Measurements from ENCODE around the gene GAS2L3. TPM values are rescaled to one million over a fixed set of nuclear protein-coding genes. Genes with fewer than 3 reads are reported as not detected.
A peak's percentile ranks its signal among the peaks of the same experiment; 100 is the strongest.
"Not testable (repeated sequence)": the region's sequence is repeated elsewhere in the genome, so short reads cannot be mapped to it uniquely, and the experiment has no call there.

The GAS2L3 gene
- total and polyA plus RNA-seq, 8 donors = 1.0 to 29.7 (median 1.8) TPM; not detected in 1

DNA sequence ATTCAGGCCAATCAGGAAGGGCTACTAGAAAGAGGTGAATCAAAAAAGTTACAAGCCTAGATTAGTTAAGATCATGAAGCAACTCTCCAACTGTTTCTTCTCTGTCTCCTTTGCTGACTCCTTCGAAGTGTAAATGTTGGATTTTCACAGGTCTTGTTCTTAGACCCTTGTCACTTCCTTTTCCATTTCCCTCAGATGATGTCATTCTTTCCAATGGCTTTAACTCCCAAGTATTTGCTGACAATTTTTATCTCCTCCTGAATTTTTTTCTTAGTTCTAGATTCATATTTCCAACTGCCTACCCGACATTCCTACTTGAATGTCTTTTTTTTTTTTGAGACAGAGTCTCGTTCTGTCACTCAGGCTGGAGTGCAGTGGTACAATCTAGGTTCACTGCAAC lies 10.8 kb downstream of the GAS2L3 start:
- H3K27ac ChIP-seq = no peak overlapping the region
- no peak overlapping the region for H3K4me3 ChIP-seq
- no peaks in the 10 kb centered on the region for H3K4me1 ChIP-seq
- WGBS, 5 donors = 74 to 83% (median 79%) methylated on average over 3 of the region's 3 CpGs
- peaks cover 10 to 42% (median 28%) of the 10 kb centered on the region in 4 donors for H3K9me3 ChIP-seq
- TF ChIP-seq POLR2A (IDR thresholded peaks at IDR 0.05) (no peak), POLR2AphosphoS5 (IDR thresholded peaks at IDR 0.05) (no peak), EP300 (IDR thresholded peaks at IDR 0.05) (no peak)
- TF ChIP-seq, protein P1, sequence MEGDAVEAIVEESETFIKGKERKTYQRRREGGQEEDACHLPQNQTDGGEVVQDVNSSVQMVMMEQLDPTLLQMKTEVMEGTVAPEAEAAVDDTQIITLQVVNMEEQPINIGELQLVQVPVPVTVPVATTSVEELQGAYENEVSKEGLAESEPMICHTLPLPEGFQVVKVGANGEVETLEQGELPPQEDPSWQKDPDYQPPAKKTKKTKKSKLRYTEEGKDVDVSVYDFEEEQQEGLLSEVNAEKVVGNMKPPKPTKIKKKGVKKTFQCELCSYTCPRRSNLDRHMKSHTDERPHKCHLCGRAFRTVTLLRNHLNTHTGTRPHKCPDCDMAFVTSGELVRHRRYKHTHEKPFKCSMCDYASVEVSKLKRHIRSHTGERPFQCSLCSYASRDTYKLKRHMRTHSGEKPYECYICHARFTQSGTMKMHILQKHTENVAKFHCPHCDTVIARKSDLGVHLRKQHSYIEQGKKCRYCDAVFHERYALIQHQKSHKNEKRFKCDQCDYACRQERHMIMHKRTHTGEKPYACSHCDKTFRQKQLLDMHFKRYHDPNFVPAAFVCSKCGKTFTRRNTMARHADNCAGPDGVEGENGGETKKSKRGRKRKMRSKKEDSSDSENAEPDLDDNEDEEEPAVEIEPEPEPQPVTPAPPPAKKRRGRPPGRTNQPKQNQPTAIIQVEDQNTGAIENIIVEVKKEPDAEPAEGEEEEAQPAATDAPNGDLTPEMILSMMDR (IDR thresholded peaks at IDR 0.05) = no peak
- intact Hi-C loops (cut with DNase I; ENCODE audit: low total_unique reads) = no loop called here
- DNase-seq = no peak
- H3K27me3 ChIP-seq = no peaks in the 10 kb centered on the region
- no peaks in the 10 kb centered on the region for H3K36me3 ChIP-seq

DNA sequence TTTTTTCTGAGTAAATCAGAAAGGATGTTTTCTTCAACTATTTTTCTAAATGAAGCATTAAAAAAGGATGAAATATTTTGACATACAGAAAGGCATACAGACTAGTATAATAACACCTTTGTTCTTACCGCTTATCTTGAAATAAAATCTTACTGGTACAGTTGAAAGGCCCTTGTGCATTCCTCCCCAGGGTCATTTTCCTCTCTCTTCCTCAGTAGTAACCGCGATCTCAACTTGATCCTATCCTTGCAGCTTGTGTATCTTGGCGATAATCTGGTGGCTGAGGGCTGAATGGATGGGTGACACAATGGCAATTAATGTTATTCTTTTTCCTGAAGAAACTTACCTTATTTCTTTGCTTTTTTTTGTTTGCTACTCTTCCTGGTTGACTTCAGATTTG lies 18.5 kb downstream of the GAS2L3 start:
- H3K4me1 ChIP-seq = peaks cover 0 to 4% (median 0%) of the 10 kb centered on the region in 4 donors

DNA sequence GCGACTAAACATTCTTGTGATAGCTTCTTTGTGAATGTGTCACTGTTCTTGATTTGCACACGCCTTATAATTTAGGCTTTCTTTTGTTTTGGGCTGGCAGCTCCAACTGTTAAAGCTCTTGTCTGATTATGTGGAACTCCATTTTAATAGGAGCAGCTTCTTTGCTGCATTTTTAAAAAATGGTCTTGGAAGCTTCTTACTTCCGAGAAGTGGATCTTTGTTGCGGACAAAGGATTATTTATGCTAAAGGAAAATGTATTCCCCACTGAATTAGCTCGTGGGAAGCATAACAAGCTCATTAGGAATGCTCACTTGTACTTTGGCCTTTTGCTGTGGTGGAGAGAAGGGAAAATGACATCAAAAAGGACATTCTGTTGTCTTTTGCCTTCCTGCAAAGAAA lies 20.0 kb downstream of the GAS2L3 start:
- Histone ChIP-seq H3K36me3 (no peaks in the 10 kb centered on the region), H3K27me3 (no peaks in the 10 kb centered on the region), H3K4me3 (no peak overlapping the region), H3K9me3 (peaks cover 3 to 8% (median 6%) of the 10 kb centered on the region in 4 donors), H3K27ac (no peak overlapping the region), H3K4me1 (peaks cover 0 to 4% (median 0%) of the 10 kb centered on the region in 4 donors)
- peak in 1 of 2 donors; percentile 24 for DNase-seq
- intact Hi-C loops (cut with DNase I; ENCODE audit: low total_unique reads) = no loop called here
- TF ChIP-seq POLR2A (IDR thresholded peaks at IDR 0.05) (no peak), POLR2AphosphoS5 (IDR thresholded peaks at IDR 0.05) (no peak), EP300 (IDR thresholded peaks at IDR 0.05) (no peak)
- TF ChIP-seq, protein P1 (IDR thresholded peaks at IDR 0.05) = no peak
- 43 to 61% (median 53%) methylated on average over 5 of the region's 5 CpGs for WGBS, 5 donors

More for the DNA sequence above, 18.5 kb downstream of the GAS2L3 start:
- WGBS, 5 donors = 91 to 96% (median 95%) methylated on average over 4 of the region's 4 CpGs
- Histone ChIP-seq H3K4me3 (no peak overlapping the region), H3K9me3 (peaks cover 6 to 23% (median 19%) of the 10 kb centered on the region in 4 donors), H3K36me3 (no peaks in the 10 kb centered on the region), H3K27me3 (no peaks in the 10 kb centered on the region), H3K27ac (no peak overlapping the region)
- no peak for DNase-seq
- intact Hi-C loops (cut with DNase I; ENCODE audit: low total_unique reads) = no loop called here
- no peak for TF ChIP-seq POLR2AphosphoS5 (IDR thresholded peaks at IDR 0.05)
- TF ChIP-seq EP300 (IDR thresholded peaks at IDR 0.05) = no peak
- TF ChIP-seq POLR2A (IDR thresholded peaks at IDR 0.05) = no peak
- TF ChIP-seq, protein P1 (IDR thresholded peaks at IDR 0.05) = no peak

DNA sequence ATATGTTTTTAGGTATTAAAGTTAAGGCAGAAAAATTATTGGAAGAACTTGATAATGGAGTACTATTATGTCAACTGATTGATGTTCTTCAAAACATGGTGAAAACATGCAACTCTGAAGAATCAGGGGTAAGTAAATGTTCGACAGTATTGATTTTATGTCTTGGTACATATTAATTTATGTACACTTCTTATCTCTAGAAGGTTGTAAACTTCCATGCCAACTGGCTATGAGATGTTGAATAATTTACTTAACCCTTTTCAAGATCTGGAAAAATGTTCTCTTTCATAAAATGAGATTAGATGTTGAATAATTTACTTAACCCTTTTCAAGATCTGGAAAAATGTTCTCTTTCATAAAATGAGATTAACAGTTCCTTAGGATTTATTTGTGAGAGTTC lies 28.1 kb downstream of the GAS2L3 start:
- H3K4me3 ChIP-seq = no peak overlapping the region
- H3K36me3 ChIP-seq = no peaks in the 10 kb centered on the region
- no peak overlapping the region for H3K27ac ChIP-seq
- no peaks in the 10 kb centered on the region for H3K27me3 ChIP-seq
- H3K4me1 ChIP-seq = no peaks in the 10 kb centered on the region
- peaks cover 0 to 8% (median 0%) of the 10 kb centered on the region in 4 donors for H3K9me3 ChIP-seq
- no peak for TF ChIP-seq POLR2AphosphoS5 (IDR thresholded peaks at IDR 0.05)
- TF ChIP-seq, protein P1 (IDR thresholded peaks at IDR 0.05) = no peak
- no peak for TF ChIP-seq POLR2A (IDR thresholded peaks at IDR 0.05)
- no peak for TF ChIP-seq EP300 (IDR thresholded peaks at IDR 0.05)
- intact Hi-C loops (cut with DNase I; ENCODE audit: low total_unique reads) = no loop called here
- DNase-seq = no peak
- WGBS, 5 donors = 33 to 56% (median 45%) methylated on average over 1 of the region's 1 CpG

DNA sequence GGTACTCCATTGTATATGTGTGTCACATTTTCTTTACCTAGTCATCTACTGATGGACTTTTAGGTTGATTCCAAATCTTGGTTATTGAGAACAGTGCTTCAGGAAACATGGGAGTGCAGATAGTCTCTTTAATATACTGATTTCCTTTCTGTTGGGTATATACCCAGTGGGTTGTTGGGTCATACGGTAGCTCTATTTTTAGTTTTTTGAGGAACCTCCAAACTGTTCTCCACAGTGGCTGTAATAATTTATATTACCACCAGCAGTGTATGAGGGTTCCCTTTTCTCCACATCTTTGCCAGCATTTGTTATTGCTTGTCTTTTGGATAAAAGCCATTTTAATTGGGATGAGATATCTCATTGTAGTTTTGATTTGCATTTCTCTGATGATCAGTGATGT lies 29.5 kb downstream of the GAS2L3 start:
- H3K27me3 ChIP-seq; H3K27ac ChIP-seq; H3K4me1 ChIP-seq; H3K4me3 ChIP-seq; H3K9me3 ChIP-seq; intact Hi-C loops (cut with DNase I; ENCODE audit: low total_unique reads); DNase-seq; H3K36me3 ChIP-seq: not testable (repeated sequence)
- 81 to 94% (median 88%) methylated on average over 1 of the region's 1 CpG for WGBS, 5 donors
